DOHH2 (cell line): ENCODE data around the gene GALNT9.

ENCODE experiments used
- EZH2phosphoT487 ChIP-seq: fragments of 200-600 bp; sonication (generic); IDR thresholded peaks from 2 replicates; pipeline ENCODE4 v1.6.1; 2017; ENCODE audit warnings: borderline replicate concordance, mild to moderate bottlenecking, antibody characterized with exemption, low read length, moderate library complexity, mixed read lengths
- TF ChIP-seq, protein P1 (sequence below): fragments of 200-600 bp; sonication (generic); IDR thresholded peaks from one replicate; pipeline ENCODE4 v1.5.1; 2014; ENCODE audit warnings: antibody characterized with exemption, mild to moderate bottlenecking, low read depth, low read length; ENCODE audit not compliant: poor library complexity, severe bottlenecking

DNA sequence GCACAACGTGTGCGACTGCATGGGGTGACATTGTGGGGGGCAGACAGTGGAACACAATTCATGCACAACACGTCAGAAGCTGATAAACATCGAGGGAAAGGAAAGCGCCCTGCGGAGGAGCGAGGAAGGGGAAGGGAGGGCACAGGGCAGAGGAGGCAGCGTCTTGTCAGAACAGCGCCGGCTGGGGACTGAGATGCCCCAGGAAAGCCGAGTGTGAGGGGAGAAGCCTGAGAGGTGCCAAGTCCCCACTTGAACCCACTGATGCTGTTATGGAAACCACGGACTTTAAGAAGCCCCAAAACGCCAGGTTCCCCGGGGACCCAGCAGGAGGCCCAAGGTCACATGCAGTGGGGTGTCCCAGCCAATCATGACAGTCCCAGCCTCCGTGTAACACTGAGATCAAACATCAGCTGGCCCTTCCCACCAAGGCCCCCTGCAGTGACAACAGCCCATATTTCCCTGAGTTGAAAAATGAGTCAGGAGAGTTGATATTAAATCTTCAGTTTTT is 70.0 kb downstream of the GALNT9 start:
- TF ChIP-seq, protein P1, sequence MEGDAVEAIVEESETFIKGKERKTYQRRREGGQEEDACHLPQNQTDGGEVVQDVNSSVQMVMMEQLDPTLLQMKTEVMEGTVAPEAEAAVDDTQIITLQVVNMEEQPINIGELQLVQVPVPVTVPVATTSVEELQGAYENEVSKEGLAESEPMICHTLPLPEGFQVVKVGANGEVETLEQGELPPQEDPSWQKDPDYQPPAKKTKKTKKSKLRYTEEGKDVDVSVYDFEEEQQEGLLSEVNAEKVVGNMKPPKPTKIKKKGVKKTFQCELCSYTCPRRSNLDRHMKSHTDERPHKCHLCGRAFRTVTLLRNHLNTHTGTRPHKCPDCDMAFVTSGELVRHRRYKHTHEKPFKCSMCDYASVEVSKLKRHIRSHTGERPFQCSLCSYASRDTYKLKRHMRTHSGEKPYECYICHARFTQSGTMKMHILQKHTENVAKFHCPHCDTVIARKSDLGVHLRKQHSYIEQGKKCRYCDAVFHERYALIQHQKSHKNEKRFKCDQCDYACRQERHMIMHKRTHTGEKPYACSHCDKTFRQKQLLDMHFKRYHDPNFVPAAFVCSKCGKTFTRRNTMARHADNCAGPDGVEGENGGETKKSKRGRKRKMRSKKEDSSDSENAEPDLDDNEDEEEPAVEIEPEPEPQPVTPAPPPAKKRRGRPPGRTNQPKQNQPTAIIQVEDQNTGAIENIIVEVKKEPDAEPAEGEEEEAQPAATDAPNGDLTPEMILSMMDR: no peak
- no peak for TF ChIP-seq EZH2phosphoT487
